ENCODE measurements around the gene TRIM38.
"Not testable (repeated sequence)": the region's sequence is repeated elsewhere in the genome, so short reads cannot be mapped to it uniquely, and the experiment has no call there.

TRIM38 gene

DNA sequence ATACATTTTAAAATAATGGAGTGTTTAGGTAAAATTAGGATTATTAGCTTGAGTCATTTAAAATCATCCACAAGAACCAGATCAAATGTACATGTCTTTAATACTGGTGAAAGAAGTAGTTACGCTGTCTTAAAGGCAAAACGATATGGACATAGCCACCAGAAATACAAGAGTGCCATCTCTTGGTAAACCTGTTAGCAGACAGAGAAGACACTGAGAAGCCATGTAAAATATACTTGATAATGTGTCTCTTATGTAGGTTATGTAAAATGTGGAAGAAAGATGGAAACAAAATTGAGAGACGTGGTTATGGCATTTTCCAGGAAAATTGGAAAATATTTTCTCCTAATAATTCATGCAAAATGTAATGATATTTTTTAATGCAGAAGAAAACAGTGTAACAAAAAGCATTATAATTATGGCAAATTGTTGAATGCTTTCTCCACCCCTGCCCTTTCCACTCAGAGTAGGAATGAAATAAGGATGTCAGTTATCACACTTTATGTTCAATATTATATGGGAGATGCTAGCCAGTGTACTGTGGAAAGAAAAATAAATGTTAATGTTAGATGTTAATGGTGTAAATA lies 19.9 kb upstream of the TRIM38 start:
- DNase-seq, result peak; percentile 56

DNA sequence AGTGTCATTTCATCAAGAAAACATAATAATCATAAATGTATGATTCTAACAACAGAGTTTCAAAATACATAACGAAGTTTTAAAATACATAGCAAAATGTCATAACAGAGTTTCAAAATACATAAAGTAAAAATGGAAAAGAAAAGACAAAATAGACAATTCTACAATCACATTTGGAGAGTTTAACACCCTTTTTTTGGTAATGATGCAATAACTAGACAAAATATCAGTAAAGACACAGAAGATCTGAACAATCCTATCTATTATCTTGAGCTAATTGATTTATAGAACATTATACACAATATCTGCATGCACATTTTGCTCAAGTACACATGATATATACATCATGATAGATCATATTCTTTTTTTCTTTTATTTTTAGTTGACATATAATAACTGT lies 18.7 kb upstream of the TRIM38 start:
- no peak for DNase-seq

DNA sequence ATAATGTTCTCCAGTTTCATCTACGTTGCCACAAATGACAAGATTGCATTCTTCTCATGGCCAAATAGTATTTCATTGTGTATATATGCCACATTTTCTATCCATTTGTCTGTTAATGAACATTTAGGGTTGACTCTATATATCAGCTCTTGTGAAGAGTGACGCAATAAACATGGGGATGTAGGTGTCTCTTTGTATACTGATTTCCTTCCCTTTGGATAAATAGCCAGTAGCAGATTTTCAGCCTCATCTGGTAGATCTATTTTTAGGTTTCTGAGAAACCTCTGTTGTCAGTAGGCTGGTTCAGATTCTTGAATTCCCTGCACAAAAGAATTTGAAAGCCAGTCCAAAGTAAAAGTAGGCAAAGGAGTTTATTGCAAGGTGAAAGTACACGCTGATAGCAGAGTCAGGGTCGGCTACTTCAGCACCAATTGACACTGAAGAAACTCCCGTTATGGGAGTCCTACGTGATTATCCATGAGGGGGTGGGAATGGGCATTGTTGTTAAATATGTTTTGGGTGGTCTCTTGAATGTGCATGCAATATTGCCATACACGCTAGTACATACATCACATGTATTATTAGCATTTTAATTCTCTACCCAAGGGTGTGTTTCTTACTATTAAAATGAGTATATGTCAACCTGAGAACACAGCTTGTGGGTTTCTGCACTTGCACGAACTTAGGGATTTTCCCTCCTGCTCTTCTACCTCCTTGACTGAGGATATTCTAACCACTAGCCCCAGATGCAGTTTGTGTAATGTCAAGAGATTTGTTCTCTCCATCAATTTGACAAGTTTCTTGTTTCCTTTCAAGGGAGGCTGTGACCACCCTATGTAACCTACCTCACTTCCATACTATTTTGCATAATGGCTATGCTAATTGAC lies 17.7 kb upstream of the TRIM38 start:
- no peak for DNase-seq

DNA sequence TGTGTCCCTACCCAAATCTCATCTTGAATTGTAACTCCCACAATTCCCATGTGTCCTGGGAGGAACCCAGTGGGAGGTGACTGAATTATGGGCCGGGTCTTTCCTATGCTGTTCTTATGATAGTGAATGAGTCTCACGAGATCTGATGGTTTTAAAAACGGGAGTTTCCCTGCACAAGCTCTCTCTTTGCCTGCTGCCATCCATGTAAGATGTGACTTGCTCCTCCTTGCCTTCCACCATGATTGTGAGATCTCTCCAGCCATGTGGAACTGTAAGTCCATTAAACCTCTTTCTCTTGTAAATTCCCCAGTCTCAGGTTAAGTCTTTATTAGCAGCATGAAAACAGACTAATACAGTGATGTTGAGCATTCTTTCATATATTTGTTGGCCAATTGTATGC lies 16.9 kb upstream of the TRIM38 start:
- DNase-seq, result not testable (repeated sequence)

DNA sequence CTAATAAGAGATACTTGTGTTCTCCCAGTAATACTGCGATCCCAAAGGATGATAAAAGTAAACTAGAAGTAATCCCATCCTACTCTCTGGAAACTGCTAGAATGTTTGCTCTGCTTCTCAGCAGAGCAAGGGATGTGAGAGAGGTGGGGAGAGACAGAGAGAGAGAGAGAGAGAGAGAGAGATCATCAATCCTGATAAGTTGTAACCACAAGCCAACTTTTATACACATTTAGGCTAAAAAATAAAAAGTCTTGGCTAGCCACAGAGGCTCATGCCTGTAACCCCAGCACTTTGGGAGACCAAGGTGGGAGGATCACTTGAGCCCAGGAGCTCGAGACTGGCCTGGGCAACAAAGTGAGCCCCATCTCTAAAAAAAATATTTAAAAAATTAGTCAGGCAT lies 16.0 kb upstream of the TRIM38 start:
- DNase-seq, result peak; percentile 29

DNA sequence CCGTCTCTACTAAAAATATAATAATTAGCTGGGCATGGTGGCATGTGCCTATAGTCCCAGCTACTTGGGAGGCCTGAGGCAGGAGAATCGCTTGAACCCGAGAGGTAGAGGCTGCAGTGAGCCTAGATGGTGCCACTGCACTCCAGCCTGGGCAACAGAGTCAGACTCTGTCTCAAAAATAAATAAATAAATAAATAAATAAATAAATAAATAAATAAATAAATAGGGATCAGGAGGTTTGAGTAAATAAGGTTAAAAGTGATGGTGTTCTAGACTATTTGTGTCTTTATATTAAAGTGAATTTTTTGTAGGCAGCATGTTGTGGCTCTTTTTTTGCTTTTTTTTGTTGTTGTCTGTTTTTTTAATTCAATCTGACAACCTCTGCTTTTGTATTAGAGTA lies 15.1 kb upstream of the TRIM38 start:
- DNase-seq, result not testable (repeated sequence)

DNA sequence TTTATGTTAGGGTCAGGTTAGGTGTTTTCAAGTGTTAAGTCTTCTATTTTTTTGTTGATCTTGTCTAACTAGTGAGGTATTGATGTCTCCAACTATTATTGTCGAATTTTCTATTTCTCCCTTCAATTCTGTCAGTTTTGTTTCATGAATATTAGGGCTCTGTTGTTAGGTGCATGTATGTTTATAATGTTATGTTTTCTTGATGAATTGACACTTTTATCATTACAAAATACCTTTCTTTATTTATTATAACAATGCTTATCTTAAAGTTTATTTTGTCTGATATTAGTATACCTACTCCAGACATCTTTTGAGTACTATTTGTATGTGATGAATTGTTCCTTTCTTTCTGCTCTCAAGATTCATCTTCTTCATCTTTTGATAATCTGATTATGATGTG lies 12.9 kb upstream of the TRIM38 start:
- no peak for DNase-seq

DNA sequence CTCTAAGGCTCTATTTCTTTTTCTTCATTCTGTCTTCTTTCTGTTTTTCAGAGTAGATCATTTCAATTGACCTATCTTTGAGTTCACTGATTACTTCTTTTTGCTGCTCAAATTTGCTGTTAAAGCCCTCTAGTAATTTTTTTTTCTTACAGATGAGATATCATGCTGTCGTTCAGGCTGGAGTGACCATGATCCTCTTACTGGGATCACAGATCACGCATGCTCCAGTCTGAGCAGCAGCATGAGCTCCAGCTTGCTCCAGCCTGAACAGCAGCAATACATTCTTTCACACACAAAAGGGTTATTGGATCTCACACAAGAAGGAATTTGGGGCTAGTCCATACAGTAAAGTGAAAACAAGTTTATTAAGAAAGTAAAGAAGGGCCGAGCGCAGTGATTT lies 12.3 kb upstream of the TRIM38 start:
- DNase-seq, result no peak

DNA sequence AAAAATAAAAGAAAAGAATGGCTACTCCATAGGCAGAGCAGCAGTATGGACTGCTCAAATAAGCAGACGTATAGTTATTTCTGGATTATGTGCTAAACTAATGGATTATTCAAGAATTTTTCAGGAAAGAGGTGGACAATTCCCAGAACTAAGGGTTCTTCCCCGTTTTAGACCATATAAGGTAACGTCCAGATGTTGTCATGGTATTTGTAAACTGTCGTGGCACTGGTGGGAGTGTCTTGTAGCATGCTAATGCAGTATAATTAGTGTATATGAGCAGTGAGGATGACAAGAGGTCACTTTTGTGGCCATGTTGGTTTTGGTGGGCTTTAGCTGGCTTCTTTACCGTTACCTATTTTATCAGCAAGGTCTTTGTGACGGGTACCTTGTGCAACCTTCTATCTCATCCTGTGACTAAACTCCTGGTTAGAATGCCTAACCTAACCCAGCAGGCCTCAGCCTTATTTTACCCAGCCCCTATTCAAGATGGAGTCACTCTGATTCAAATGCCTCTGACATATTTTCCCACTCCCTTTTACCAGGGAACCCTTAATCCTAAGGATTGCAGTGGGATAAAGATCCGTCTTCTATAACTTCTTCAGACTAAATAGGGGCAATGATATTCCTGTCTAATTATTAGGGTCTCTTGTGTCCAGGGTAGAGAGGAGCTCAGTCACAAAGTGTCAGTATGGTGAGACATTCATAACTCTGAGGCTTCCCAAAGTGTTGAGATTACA lies 11.1 kb upstream of the TRIM38 start:
- DNase-seq, result no peak

DNA sequence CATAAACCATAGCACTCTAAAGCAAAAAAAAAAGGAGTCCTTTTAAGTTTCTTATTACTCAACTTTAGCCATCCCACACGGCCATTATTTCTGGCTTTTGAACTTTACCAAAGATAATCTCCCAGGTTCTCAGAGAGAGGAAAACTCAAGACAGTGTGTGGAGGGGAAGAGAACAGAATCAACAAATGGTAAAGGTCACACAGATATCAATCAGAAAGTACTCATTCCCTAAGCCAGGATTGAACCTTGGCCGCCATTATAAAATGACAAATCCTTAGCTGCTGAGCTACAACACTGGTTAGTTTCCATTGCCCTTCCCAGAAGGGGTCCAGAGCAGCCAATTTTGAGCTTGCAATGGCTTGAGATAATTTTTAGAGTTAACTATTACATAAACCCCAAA lies 10.1 kb upstream of the TRIM38 start:
- DNase-seq, result no peak

DNA sequence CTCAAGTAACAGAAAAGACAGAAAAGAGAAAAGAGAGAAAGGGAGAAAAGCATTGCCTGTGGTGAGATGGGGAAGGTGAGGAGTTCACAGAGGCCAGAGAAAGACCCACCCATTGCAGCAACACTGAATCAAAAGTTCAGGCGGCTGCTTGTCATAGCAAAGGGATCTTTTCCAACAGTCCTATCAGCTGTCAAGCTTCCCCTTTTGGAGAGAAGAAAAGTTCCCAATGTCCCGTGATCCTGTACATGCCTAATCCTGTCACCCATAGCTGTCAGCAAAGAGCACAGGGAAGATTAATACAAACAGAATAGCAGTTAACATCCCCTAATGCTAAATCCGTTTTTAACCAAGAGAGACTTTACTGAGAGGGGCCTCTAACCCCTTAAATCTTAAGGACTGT lies 8.9 kb upstream of the TRIM38 start:
- no peak for DNase-seq

DNA sequence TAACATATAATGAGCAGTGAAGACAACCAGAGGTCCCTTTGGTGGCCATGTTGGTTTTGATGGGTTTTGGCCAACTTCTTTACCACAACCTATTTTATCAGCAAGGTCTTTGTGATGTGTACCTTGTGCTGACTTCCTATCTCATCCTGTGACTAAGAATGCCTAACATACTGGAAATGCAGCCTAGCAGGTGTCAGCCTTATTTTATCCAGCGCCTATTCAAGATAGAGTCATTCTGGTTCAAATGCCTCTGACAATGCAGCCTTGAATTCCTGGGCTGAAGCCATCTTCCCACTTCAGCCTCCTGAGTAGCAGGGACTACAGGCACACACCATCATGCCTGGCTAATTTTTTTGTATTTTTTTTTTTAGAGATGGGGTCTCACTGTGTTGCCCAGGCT lies 7.8 kb upstream of the TRIM38 start:
- no peak for DNase-seq

DNA sequence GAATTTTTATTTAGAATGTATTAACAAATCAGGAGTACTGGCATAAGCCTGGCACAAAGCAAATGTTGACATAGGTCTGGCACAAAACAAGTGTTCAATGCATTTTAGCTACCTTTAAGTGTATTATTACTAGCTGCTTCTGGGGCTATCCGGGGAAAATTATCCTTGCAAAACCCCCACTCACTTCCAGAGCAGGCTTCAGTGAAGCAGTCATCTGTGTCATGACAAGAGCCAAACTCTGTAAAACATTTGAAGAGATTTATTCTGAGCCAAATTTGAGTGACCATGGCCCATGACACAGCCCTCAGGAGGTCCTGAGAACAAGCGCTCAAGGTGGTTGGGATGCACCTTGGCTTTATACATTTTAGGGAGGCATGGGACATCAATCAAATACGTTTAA lies 6.4 kb upstream of the TRIM38 start:
- DNase-seq, result no peak

DNA sequence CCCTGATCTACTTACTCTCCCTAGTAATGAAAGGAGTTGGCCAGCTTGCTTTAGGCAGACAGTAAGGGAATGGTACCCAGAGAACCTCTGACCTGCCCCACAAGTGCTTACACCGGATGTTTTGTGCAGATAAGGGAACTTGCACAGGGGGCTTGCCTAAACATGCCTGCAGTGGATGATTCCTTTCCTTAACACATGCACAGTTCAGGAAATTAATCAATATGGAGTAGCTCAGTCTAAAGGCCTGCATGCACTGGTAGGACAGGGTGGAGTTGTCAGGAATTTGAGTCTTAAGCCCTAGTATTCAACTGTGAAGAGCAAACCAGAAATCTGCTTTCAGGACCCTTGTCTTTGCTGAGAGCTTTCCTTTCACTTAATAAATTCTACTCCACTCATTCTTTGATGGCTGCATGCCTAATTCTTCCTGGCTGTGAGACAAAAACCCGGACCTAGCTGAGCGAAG lies 3.9 kb upstream of the TRIM38 start:
- DNase-seq, result no peak

DNA sequence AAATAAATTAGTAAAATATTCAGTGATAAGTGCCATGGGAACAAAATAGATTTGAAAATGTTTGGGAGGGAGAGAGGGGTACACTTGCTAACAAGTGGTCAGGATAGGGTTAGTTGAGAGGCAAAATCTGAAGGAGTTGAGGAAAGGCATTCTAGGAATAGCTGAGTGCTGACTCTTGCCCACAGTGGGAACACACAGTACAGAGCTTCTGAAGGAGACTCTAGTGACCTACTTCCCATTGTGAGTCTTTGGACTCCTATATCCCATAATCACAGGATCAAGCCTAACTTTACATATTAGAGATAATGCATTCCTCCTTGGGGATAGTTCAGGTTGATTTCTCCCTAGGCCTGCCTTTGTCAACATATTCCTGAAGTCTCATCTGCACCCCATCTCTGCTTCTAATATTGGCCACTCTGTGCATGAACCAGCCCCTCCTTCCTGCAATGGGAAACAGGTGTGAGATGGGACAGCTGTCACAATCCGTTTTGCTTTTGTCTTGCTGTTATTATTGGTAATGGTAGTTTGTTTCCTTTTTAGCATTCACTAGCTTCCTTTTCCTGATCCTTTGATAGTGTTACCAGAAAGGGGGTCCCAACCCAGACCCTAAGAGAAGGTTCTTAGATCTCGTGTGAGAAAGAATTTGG lies 2.6 kb upstream of the TRIM38 start:
- DNase-seq, result no peak

DNA sequence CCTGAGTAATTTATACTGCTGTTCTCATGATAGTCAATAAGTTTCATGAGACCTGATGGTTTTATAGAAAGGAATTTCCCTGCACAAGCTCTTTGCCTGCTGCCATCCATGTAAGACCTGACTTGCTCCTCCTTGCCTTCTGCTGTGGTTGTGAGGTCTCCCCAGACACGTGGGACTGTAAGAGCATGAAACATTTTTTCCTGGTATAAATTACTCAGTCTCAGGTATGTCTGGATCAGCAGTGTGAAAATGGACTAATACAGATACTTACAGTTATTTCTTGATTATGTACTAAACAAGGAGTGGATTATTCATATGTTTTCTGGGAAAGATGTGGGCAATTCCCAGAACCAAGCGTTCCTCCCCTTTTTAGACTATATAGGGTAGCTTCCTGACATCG lies 1.9 kb upstream of the TRIM38 start:
- DNase-seq, result no peak

DNA sequence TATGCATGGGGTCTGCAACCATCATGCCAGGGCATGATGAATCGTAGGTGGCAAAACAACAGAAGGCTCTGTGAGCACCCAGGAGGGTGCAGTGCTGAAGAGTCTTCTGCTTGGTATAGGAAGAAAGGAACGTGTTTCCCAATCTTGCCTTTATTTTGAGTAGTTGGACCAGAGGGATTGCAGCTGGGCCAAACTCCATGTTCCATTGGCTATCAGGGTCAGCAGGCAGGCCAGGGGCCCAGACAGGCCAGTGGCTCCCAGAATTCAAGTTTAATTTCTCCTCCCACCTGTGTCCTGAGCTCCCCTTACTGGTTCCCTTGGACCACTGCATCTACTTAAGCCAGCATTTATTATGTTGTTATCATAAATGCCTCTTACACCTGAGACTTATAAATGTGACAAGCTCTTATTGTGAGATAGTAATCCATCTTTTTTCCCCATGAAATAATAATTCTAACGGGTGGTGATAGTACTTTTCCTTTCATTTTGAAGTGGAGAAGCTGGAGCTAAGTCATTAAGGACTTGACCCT lies 918 bp upstream of the TRIM38 start:
- DNase-seq, result no peak

DNA sequence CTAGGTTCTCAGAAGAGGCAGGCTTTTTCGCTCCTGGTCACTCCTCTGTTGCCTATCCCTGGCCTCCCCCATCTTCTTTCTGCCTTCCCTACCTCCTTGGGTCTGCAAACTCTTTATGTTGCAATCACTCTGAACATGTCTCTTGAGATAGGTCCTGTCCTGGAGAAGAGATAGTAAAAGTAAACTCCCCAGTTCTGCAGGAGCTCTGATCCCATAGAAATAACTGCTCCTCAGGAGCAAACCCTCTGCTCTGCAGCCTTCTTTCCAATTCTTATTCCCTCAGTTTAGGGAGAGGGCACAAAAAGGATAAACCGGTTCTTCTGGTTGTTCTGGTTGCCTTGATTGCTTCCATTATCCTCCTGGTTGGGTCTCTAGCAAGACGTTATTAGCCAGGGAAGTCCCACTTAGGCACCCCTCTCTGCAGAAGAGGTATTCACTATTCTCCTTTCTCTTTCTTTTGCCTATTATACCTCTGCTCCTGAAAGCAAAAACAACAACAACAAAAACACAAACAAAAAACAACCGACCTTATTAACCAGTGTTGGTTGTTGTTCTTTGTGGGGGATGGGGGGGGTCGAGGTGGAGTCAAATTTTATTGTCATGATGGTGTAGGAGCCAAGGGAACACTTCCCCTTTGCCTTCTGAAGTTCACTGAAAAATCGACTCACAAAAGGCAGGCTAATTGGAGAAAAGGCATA lies 973 bp downstream of the TRIM38 start:
- DNase-seq, result no peak

DNA sequence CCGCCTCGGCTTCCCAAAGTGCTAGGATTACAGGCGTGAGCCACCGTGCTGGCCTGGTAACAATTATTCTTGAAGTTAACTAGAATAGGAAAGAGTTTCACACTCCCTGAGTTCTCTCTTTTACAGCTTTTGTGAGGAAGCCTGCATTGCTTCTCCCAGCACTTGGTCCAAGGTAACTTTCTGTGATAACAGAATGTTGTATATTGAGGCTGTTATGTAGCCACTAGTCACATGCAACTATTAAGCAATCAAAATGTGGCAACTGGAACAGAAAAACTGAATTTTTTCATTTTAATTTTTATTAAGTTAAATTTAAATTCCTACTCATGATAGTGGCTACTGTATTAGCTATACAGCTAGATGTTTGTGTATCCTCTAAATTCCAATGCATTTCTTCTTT lies 2.5 kb downstream of the TRIM38 start:
- no peak for DNase-seq

DNA sequence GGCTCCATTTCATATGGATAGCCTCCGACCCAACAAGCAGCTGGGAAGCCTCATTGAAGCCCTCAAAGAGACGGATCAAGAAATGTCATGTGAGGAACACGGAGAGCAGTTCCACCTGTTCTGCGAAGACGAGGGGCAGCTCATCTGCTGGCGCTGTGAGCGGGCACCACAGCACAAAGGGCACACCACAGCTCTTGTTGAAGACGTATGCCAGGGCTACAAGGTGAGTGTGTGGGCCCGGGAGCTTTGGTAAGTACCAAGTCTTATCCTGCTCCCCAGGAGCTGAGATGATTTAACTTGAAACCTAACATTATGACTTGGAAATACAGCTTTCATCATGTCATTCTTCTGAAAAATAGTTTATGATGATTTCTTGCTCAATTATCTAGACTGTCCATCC lies 4.1 kb downstream of the TRIM38 start:
- DNase-seq, result no peak

DNA sequence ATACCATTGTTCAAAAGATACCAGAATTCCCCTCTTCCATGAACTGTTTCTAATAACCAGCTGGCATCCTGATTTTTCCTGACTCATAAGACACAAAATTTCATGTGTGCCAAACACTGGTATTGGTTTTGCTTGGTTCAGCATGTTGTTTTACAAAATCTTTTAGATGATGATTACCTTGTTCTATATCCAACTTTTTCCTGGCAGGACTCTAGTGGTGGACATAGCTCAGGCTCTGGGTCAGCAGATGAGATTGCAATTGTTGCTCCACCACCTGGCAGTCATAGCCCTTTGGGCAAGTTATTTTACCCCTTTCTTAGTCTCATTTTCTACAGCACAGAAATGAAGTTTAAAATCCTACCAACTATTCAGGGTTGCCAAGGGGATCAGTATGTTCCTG lies 6.2 kb downstream of the TRIM38 start:
- no peak for DNase-seq

DNA sequence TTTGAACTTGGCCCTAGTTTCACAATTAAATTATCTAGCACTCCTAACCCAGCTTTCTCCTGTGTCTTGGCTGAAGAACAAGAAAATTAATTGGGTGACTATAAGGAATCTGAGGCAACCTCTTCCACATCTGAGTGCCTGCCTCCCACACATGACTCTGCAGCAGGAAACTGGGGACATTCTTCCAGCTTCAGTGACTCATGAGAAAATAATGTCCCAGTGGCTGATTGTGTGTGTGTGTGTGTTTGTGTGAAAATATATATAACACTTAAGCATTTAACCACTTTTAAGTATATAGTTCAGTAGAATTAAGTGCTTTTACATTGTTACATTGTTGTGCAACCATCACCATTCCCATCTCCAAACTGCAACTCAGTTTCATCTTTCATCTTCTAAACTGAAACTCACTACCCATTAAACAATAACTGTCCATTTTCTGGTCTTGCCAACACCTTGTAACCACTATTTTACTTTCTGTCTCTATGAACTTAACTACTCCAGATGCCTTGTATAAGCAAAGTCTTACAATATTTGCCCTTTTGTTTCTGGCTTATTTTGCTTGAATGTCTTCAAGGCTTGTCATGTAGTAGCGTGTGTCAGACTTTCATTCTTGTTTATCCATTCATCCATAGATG lies 8.7 kb downstream of the TRIM38 start:
- DNase-seq, result no peak
